Measurements from ENCODE around the gene REV1. TPM values are rescaled to one million over a fixed set of nuclear protein-coding genes. Genes with fewer than 3 reads are reported as not detected.

The REV1 gene
- total and polyA plus RNA-seq, 2 donors (not counting 3 experiments of a cell fraction or from before 2014, with no cell fraction given) = 16.6 to 50.3 TPM

GRCh38 chr2:99487906-99488305 lies 1.9 kb downstream of the REV1 start:
- Histone ChIP-seq H3K27me3 (ENCODE audit: control insufficient read depth in 2 of 2, insufficient read depth in 2 of 2, low read length in 2 of 2) (peaks cover under 1 to 1% of the 10 kb centered on the region in 2 experiments), H3K79me2 (ENCODE audit: control insufficient read depth, insufficient read depth, low read length) (peaks cover 64% of the 10 kb centered on the region), H3K9ac (replicated peaks; ENCODE audit: extremely low read depth, insufficient read depth, low read length) (no peak overlapping the region), H3K9me1 (replicated peaks; ENCODE audit: control insufficient read depth, extremely low read depth, insufficient read depth, low read length) (no peaks in the 10 kb centered on the region), H3K36me3 (ENCODE audit: control insufficient read depth in 2 of 2, extremely low read depth in 1 of 2, insufficient read depth in 2 of 2, low read length in 2 of 2) (no peaks in the 10 kb centered on the region), H3K4me2 (ENCODE audit: insufficient read depth, low read length) (peak overlapping the region; percentile 100), H2AFZ (ENCODE audit: low read depth, low read length) (no peak overlapping the region), H3K4me3 (replicated peaks in 1 of 3; ENCODE audit: insufficient read depth in 1 of 3, low read depth in 1 of 3, low read length in 3 of 3) (peak overlapping the region in 2 of 3 experiments; percentile 90 to 96), H3K9me3 (replicated peaks; ENCODE audit: control insufficient read depth, insufficient read depth, low read length) (no peaks in the 10 kb centered on the region), H3K4me1 (ENCODE audit: control insufficient read depth, extremely low read depth, insufficient read depth, low read length) (peaks cover 27% of the 10 kb centered on the region), H3K27ac (ENCODE audit: insufficient read depth, low read depth, low read length) (no peak overlapping the region), H4K20me1 (replicated peaks; ENCODE audit: control insufficient read depth, extremely low read depth, insufficient read depth, low read length) (no peaks in the 10 kb centered on the region)
- peak; percentile 67 for FAIRE-seq
- CTCF ChIA-PET = no interaction called here
- intact Hi-C loops (cut with micrococcal nuclease) = no loop called here
- dilution Hi-C loops (cut with MboI; ENCODE audit: extremely low pct_ligation_motif_present, low sequenced_read_pairs) = no loop called here
- DNase-seq (ENCODE audit: low read depth, low spot score) = no peak
- POLR2A ChIA-PET = no interaction called here
- BruUV-seq (replicated peaks) = no TSS peak
- TF ChIP-seq FOS (IDR thresholded peaks at IDR 0.05; ENCODE audit: borderline replicate concordance, insufficient read depth, low read length) (no peak), GATA2 (IDR thresholded peaks at IDR 0.05; ENCODE audit: insufficient read depth, insufficient read length, low read depth, low read length) (no peak), POLR2A (IDR thresholded peaks at IDR 0.05; ENCODE audit: low read depth, low read length) (no peak), MYC (IDR thresholded peaks at IDR 0.05; ENCODE audit: low read depth, low read length) (no peak), POLR2AphosphoS5 (IDR thresholded peaks at IDR 0.05; ENCODE audit: insufficient read depth, low read depth, low read length) (no peak), MAX (IDR thresholded peaks at IDR 0.05; ENCODE audit: insufficient read depth, insufficient read length) (no peak), CTCF (IDR thresholded peaks at IDR 0.05; ENCODE audit: extremely low read depth in 1 of 2, insufficient read depth in 1 of 2, low read depth in 1 of 2, low read length in 2 of 2) (no peak), EZH2 (IDR thresholded peaks at IDR 0.05; ENCODE audit: borderline replicate concordance, low read depth, low read length, severe bottlenecking) (no peak), JUN (IDR thresholded peaks at IDR 0.05; ENCODE audit: borderline replicate concordance, insufficient read depth, insufficient read length, low read depth) (no peak)
